Amygdala (tissue), 56 donors: ENCODE data around the gene SENP1.
"Not testable (repeated sequence)": the region's sequence is repeated elsewhere in the genome, so short reads cannot be mapped to it uniquely, and the experiment has no call there.

Experiments used
- DNase-seq, 56 donors: peaks; one replicate each; lab custom pipeline; 2025; lab: John Stamatoyannopoulos, UW

SENP1 gene

GRCh38 chr12:48118284-48118871 lies 12.5 kb upstream of the SENP1 start:
- DNase-seq, result no peak

GRCh38 chr12:48115957-48116356 lies 10.1 kb upstream of the SENP1 start:
- DNase-seq, result no peak

GRCh38 chr12:48111312-48111693 lies 5.4 kb upstream of the SENP1 start:
- DNase-seq, result not testable (repeated sequence)

- no peak for DNase-seq
Measured at GRCh38 chr12:48110691-48111311, 4.9 kb upstream of the SENP1 start.

GRCh38 chr12:48109424-48109823 lies 3.5 kb upstream of the SENP1 start:
- no peak for DNase-seq

- DNase-seq, result peak in 1 of 56 donors; percentile 23
Measured at GRCh38 chr12:48106681-48107613, 1.1 kb upstream of the SENP1 start.

GRCh38 chr12:48105321-48105866 lies 485 bp downstream of the SENP1 start:
- peak in 4 of 56 donors; percentile 30 to 64 (median 53) for DNase-seq

GRCh38 chr12:48104531-48104930 lies 1.3 kb downstream of the SENP1 start:
- DNase-seq, result no peak

- no peak for DNase-seq
Measured at GRCh38 chr12:48092611-48093010, 13.3 kb downstream of the SENP1 start.

GRCh38 chr12:48086327-48086726 lies 19.6 kb downstream of the SENP1 start:
- DNase-seq, result no peak

- DNase-seq, result no peak
Measured at GRCh38 chr12:48084841-48085460, 20.9 kb downstream of the SENP1 start.

GRCh38 chr12:48084066-48084465 lies 21.8 kb downstream of the SENP1 start:
- DNase-seq, result no peak

- no peak for DNase-seq
Measured at GRCh38 chr12:48080821-48081220, 25.1 kb downstream of the SENP1 start.

GRCh38 chr12:48080285-48080684 lies 25.6 kb downstream of the SENP1 start:
- no peak for DNase-seq

- DNase-seq, result no peak
Measured at GRCh38 chr12:48078901-48079300, 27.0 kb downstream of the SENP1 start.

- no peak for DNase-seq
Measured at GRCh38 chr12:48077111-48077510, 28.8 kb downstream of the SENP1 start.

GRCh38 chr12:48075832-48076231 lies 30.0 kb downstream of the SENP1 start:
- no peak for DNase-seq

GRCh38 chr12:48074266-48074665 lies 31.6 kb downstream of the SENP1 start:
- no peak for DNase-seq

- DNase-seq, result no peak
Measured at GRCh38 chr12:48072266-48072665, 33.6 kb downstream of the SENP1 start.

- DNase-seq, result no peak
Measured at GRCh38 chr12:48071808-48072207, 34.1 kb downstream of the SENP1 start.

GRCh38 chr12:48070731-48071130 lies 35.1 kb downstream of the SENP1 start:
- no peak for DNase-seq
